ENCODE data around the gene COQ10B. TPM values are rescaled to one million over a fixed set of nuclear protein-coding genes. Genes with fewer than 3 reads are reported as not detected.

Gene COQ10B
- total and polyA plus RNA-seq, 4 experiments from 2014 or later, result 31.7 to 88.1 (median 39.0) TPM

GRCh38 chr2:197434541-197435513 lies 18.5 kb upstream of the COQ10B start, which contains the start of gene SF3B1:
TSS of gene SF3B1 (minus strand) at chr2:197435028. CDS start at chr2:197434999, 29 bp downstream.
- POLR2A ChIA-PET (ENCODE audit: partially characterized antibody), result interaction anchor here (0.6 to 8.0 kb wide), 30 partner anchors 8 to 635 kb away, joined by 3 to 187 read pairs (median 4); partner anchors contain the start of genes COQ10B, GTF3C3, HSPD1 and HSPE1
- Histone ChIP-seq H3K36me3 (ENCODE audit: insufficient read depth, low read length) (no peaks in the 10 kb centered on the region), H3K27me3 (ENCODE audit: insufficient read depth, low read length) (no peaks in the 10 kb centered on the region), H3K4me3 (ENCODE audit: low read length in 2 of 2) (peak within 1 kb of the TSS; percentile 89 to 95), H3K9me3 (ENCODE audit: control insufficient read depth in 1 of 2, low read length in 2 of 2) (no peaks in the 10 kb centered on the region), H3K4me1 (ENCODE audit: insufficient read depth, low read length) (peaks cover 51% of the 10 kb centered on the region), H3K27ac (ENCODE audit: low read depth, low read length) (peak within 1 kb of the TSS; percentile 99)
- peak within 1 kb of the TSS; percentile 98 to 100 (median 100) for H3K4me3 Mint-ChIP-seq
- intact Hi-C loops (cut with micrococcal nuclease), result loop anchor here (1.0 to 10.0 kb wide), 6 partner anchors 18 to 798 kb away; partner anchors contain the start of genes CCDC150, COQ10B, HSPE1 and MARS2
- CTCF ChIA-PET (ENCODE audit: partially characterized antibody), result interaction anchor here (1.2 to 4.1 kb wide), 3 partner anchors 16 to 65 kb away, joined by 5 to 22 read pairs (median 8); partner anchors contain the start of genes COQ10B, HSPD1 and HSPE1
- peaks cover 0 to 35% of the 10 kb centered on the region in 2 donors for H3K36me3 Mint-ChIP-seq
- no peaks in the 10 kb centered on the region for H3K9me3 Mint-ChIP-seq
- no peaks in the 10 kb centered on the region for H3K27me3 Mint-ChIP-seq
- peak within 1 kb of the TSS; percentile 99 to 100 (median 100) for H3K27ac Mint-ChIP-seq
- peaks cover 36 to 65% (median 49%) of the 10 kb centered on the region in 4 donors for H3K4me1 Mint-ChIP-seq
- peak; percentile 99 to 100 (median 99) for DNase-seq

GRCh38 chr2:197435598-197436420 lies 17.5 kb upstream of the COQ10B start:
- H3K4me3 Mint-ChIP-seq, result peak overlapping the region; percentile 98 to 100 (median 100)
- Histone ChIP-seq H3K4me1 (ENCODE audit: insufficient read depth, low read length) (peaks cover 41% of the 10 kb centered on the region), H3K27ac (ENCODE audit: low read depth, low read length) (peak overlapping the region; percentile 99), H3K27me3 (ENCODE audit: insufficient read depth, low read length) (no peaks in the 10 kb centered on the region), H3K36me3 (ENCODE audit: insufficient read depth, low read length) (no peaks in the 10 kb centered on the region), H3K9me3 (ENCODE audit: control insufficient read depth in 1 of 2, low read length in 2 of 2) (no peaks in the 10 kb centered on the region), H3K4me3 (ENCODE audit: low read length in 2 of 2) (peak overlapping the region; percentile 89 to 95)
- peak in 2 of 5 donors; percentile 28 to 31 for DNase-seq
- CTCF ChIA-PET (ENCODE audit: partially characterized antibody), result interaction anchor here (1.2 to 4.1 kb wide), 3 partner anchors 15 to 64 kb away, joined by 5 to 22 read pairs (median 8); partner anchors contain the start of genes COQ10B, HSPD1 and HSPE1
- H3K36me3 Mint-ChIP-seq, result peaks cover 0 to 30% of the 10 kb centered on the region in 2 donors
- peaks cover 28 to 56% (median 40%) of the 10 kb centered on the region in 4 donors for H3K4me1 Mint-ChIP-seq
- no peaks in the 10 kb centered on the region for H3K27me3 Mint-ChIP-seq
- intact Hi-C loops (cut with micrococcal nuclease), result loop anchor here (1.0 to 10.0 kb wide), 6 partner anchors 17 to 799 kb away; partner anchors contain the start of genes CCDC150, COQ10B, HSPE1 and MARS2
- peak overlapping the region; percentile 99 to 100 (median 100) for H3K27ac Mint-ChIP-seq
- no peaks in the 10 kb centered on the region for H3K9me3 Mint-ChIP-seq
- POLR2A ChIA-PET (ENCODE audit: partially characterized antibody), result interaction anchor here (0.6 to 8.0 kb wide), 22 partner anchors 9 to 636 kb away, joined by 3 to 187 read pairs (median 4); partner anchors contain the start of genes COQ10B, GTF3C3, HSPD1 and HSPE1

GRCh38 chr2:197437380-197437779 lies 16.0 kb upstream of the COQ10B start:
- CTCF ChIA-PET (ENCODE audit: partially characterized antibody), result interaction anchor here (0.6 to 2.7 kb wide), 4 partner anchors 15 to 289 kb away, joined by 3 to 11 read pairs (median 4); partner anchors contain the start of genes COQ10B, HSPD1 and HSPE1

GRCh38 chr2:197442857-197443256 lies 10.5 kb upstream of the COQ10B start:
- H3K27me3 Mint-ChIP-seq, result no peaks in the 10 kb centered on the region
- H3K9me3 Mint-ChIP-seq, result no peaks in the 10 kb centered on the region
- no peaks in the 10 kb centered on the region for H3K4me1 ChIP-seq (ENCODE audit: insufficient read depth, low read length)
- H3K36me3 ChIP-seq (ENCODE audit: insufficient read depth, low read length), result no peaks in the 10 kb centered on the region
- no peaks in the 10 kb centered on the region for H3K9me3 ChIP-seq (ENCODE audit: control insufficient read depth in 1 of 2, low read length in 2 of 2)
- H3K27me3 ChIP-seq (ENCODE audit: insufficient read depth, low read length), result no peaks in the 10 kb centered on the region
- CTCF ChIA-PET (ENCODE audit: partially characterized antibody), result no interaction called here
- POLR2A ChIA-PET (ENCODE audit: partially characterized antibody), result interaction anchor here (1.0 kb wide), 1 partner anchor 10 kb away, joined by 4 read pairs; no protein-coding TSS in a partner anchor
- no peak overlapping the region for H3K4me3 Mint-ChIP-seq
- no peak overlapping the region for H3K27ac ChIP-seq (ENCODE audit: low read depth, low read length)
- no peak overlapping the region for H3K4me3 ChIP-seq (ENCODE audit: low read length in 2 of 2)
- no peaks in the 10 kb centered on the region for H3K36me3 Mint-ChIP-seq
- H3K27ac Mint-ChIP-seq, result no peak overlapping the region
- no peaks in the 10 kb centered on the region for H3K4me1 Mint-ChIP-seq
- DNase-seq, result no peak
- intact Hi-C loops (cut with micrococcal nuclease), result no loop called here

More at GRCh38 chr2:197437380-197437779, 16.0 kb upstream of the COQ10B start:
- H3K36me3 ChIP-seq (ENCODE audit: insufficient read depth, low read length), result no peaks in the 10 kb centered on the region
- H3K9me3 Mint-ChIP-seq, result no peaks in the 10 kb centered on the region
- H3K27me3 ChIP-seq (ENCODE audit: insufficient read depth, low read length), result no peaks in the 10 kb centered on the region
- H3K9me3 ChIP-seq (ENCODE audit: control insufficient read depth in 1 of 2, low read length in 2 of 2), result no peaks in the 10 kb centered on the region
- POLR2A ChIA-PET (ENCODE audit: partially characterized antibody), result interaction anchor here (4.8 to 8.0 kb wide), 3 partner anchors 16 to 78 kb away, joined by 49 to 187 read pairs (median 93); partner anchors contain the start of genes COQ10B, HSPD1, HSPE1 and MOB4
- peaks cover 0 to 24% of the 10 kb centered on the region in 2 donors for H3K36me3 Mint-ChIP-seq
- H3K27me3 Mint-ChIP-seq, result no peaks in the 10 kb centered on the region
- peak overlapping the region in 2 of 8 donors; percentile 17 to 32 for H3K4me3 Mint-ChIP-seq
- intact Hi-C loops (cut with micrococcal nuclease), result loop anchor here (5.0 to 10.0 kb wide), 2 partner anchors 337 to 800 kb away; partner anchors contain the start of gene CCDC150
- H3K27ac ChIP-seq (ENCODE audit: low read depth, low read length), result no peak overlapping the region
- H3K4me1 ChIP-seq (ENCODE audit: insufficient read depth, low read length), result peaks cover 25% of the 10 kb centered on the region
- H3K4me3 ChIP-seq (ENCODE audit: low read length in 2 of 2), result no peak overlapping the region
- peaks cover 16 to 40% (median 27%) of the 10 kb centered on the region in 4 donors for H3K4me1 Mint-ChIP-seq
- H3K27ac Mint-ChIP-seq, result peak overlapping the region in 4 of 7 donors; percentile 4 to 84 (median 66)
- DNase-seq, result no peak

- Histone ChIP-seq H3K4me1 (ENCODE audit: insufficient read depth, low read length) (no peaks in the 10 kb centered on the region), H3K4me3 (ENCODE audit: low read length in 2 of 2) (no peak overlapping the region), H3K27me3 (ENCODE audit: insufficient read depth, low read length) (no peaks in the 10 kb centered on the region), H3K9me3 (ENCODE audit: control insufficient read depth in 1 of 2, low read length in 2 of 2) (no peaks in the 10 kb centered on the region), H3K27ac (ENCODE audit: low read depth, low read length) (no peak overlapping the region), H3K36me3 (ENCODE audit: insufficient read depth, low read length) (no peaks in the 10 kb centered on the region)
- H3K36me3 Mint-ChIP-seq, result no peaks in the 10 kb centered on the region
- no peaks in the 10 kb centered on the region for H3K4me1 Mint-ChIP-seq
- no peak overlapping the region for H3K4me3 Mint-ChIP-seq
- H3K27ac Mint-ChIP-seq, result no peak overlapping the region
- no peaks in the 10 kb centered on the region for H3K27me3 Mint-ChIP-seq
- intact Hi-C loops (cut with micrococcal nuclease), result no loop called here
- no peaks in the 10 kb centered on the region for H3K9me3 Mint-ChIP-seq
- CTCF ChIA-PET (ENCODE audit: partially characterized antibody), result no interaction called here
- POLR2A ChIA-PET (ENCODE audit: partially characterized antibody), result no interaction called here
- no peak for DNase-seq
Measured at GRCh38 chr2:197445746-197446145, 7.6 kb upstream of the COQ10B start.

GRCh38 chr2:197446844-197447243 lies 6.5 kb upstream of the COQ10B start:
- peaks cover 0 to 9% (median under 1%) of the 10 kb centered on the region in 4 donors for H3K4me1 Mint-ChIP-seq
- no peak for DNase-seq
- no peak overlapping the region for H3K4me3 Mint-ChIP-seq
- H3K36me3 ChIP-seq (ENCODE audit: insufficient read depth, low read length), result no peaks in the 10 kb centered on the region
- no peak overlapping the region for H3K27ac ChIP-seq (ENCODE audit: low read depth, low read length)
- H3K27me3 ChIP-seq (ENCODE audit: insufficient read depth, low read length), result no peaks in the 10 kb centered on the region
- no peak overlapping the region for H3K27ac Mint-ChIP-seq
- no peak overlapping the region for H3K4me3 ChIP-seq (ENCODE audit: low read length in 2 of 2)
- no peaks in the 10 kb centered on the region for H3K4me1 ChIP-seq (ENCODE audit: insufficient read depth, low read length)
- ChIA-PET CTCF (ENCODE audit: partially characterized antibody) (no interaction called here), POLR2A (ENCODE audit: partially characterized antibody) (no interaction called here)
- intact Hi-C loops (cut with micrococcal nuclease), result no loop called here
- H3K9me3 Mint-ChIP-seq, result no peaks in the 10 kb centered on the region
- no peaks in the 10 kb centered on the region for H3K36me3 Mint-ChIP-seq
- peaks cover 0 to 1% of the 10 kb centered on the region in 2 donors for H3K27me3 Mint-ChIP-seq
- H3K9me3 ChIP-seq (ENCODE audit: control insufficient read depth in 1 of 2, low read length in 2 of 2), result no peaks in the 10 kb centered on the region
